Osteocyte (in vitro differentiated cells): Measurements from ENCODE around the gene CD36. TPM values are rescaled to one million over a fixed set of nuclear protein-coding genes. Genes with fewer than 3 reads are reported as not detected.

ENCODE experiments used
- DNase-seq: peaks from one replicate; pipeline ENCODE4 v3.0.0; 2021; ENCODE audit warnings: mixed read lengths; ENCODE audit not compliant: unreplicated experiment; ENCODE audit errors: extremely low spot score
- H3K27ac Mint-ChIP-seq: one replicate; pipeline ENCODE4 v1.8.0; 2021; ENCODE audit warnings: mild to moderate bottlenecking, mixed read lengths; ENCODE audit not compliant: unreplicated experiment
- H3K27me3 Mint-ChIP-seq: one replicate; pipeline ENCODE4 v1.8.0; 2021; ENCODE audit warnings: mixed read lengths; ENCODE audit not compliant: unreplicated experiment
- H3K36me3 Mint-ChIP-seq: one replicate; pipeline ENCODE4 v1.8.0; 2021; ENCODE audit warnings: mixed read lengths; ENCODE audit not compliant: unreplicated experiment
- H3K4me1 Mint-ChIP-seq: one replicate; pipeline ENCODE4 v1.8.0; 2021; ENCODE audit warnings: mixed read lengths; ENCODE audit not compliant: unreplicated experiment
- H3K4me3 Mint-ChIP-seq: one replicate; pipeline ENCODE4 v1.8.0; 2021; ENCODE audit warnings: mild to moderate bottlenecking, moderate library complexity, mixed read lengths; ENCODE audit not compliant: unreplicated experiment
- H3K9me3 Mint-ChIP-seq: one replicate; pipeline ENCODE4 v1.8.0; 2021; ENCODE audit warnings: mixed read lengths; ENCODE audit not compliant: unreplicated experiment
- CTCF ChIP-seq: fragments of 200-600 bp; sonication (generic); IDR thresholded peaks from 2 replicates; pipeline ENCODE4 v1.5.0; 2021; ENCODE audit warnings: antibody characterized with exemption, mild to moderate bottlenecking, moderate library complexity
- long read RNA-seq: library from polyadenylated mRNA; unstranded; transcript quantifications from one replicate; pipeline ENCODE4 v2.0.0, GENCODE V29; 2021
- total RNA-seq: library from RNA; stranded (reverse); gene quantifications from 2 replicates; pipeline ENCODE4 v1.2.1, GENCODE V29; 2021

The CD36 gene
- total RNA-seq: 0.08 and 0.86 TPM in 2 replicates
- long read RNA-seq, partial matches to known transcripts: 0 of 1 reads
- long read RNA-seq, other reads (novel, unspliced or antisense): 1 of 1 reads

GRCh38 chr7:80637911-80638765 is at the start of gene CD36:
CD36 (plus strand) TSS chr7:80638642; CDS start chr7:80646741, 8,099 bp downstream.
- Mint-ChIP-seq H3K4me3 (no peak within 1 kb of the TSS), H3K4me1 (peaks cover 33% of the 10 kb centered on the region), H3K27ac (no peak within 1 kb of the TSS), H3K27me3 (no peaks in the 10 kb centered on the region), H3K36me3 (no peaks in the 10 kb centered on the region), H3K9me3 (no peaks in the 10 kb centered on the region)
- DNase-seq: no peak
- TF ChIP-seq CTCF: no peak

- TF ChIP-seq CTCF: no peak
- no peak overlapping the region for H3K4me3 Mint-ChIP-seq
- H3K4me1 Mint-ChIP-seq: peaks cover 8% of the 10 kb centered on the region
- H3K27me3 Mint-ChIP-seq: no peaks in the 10 kb centered on the region
- no peak overlapping the region for H3K27ac Mint-ChIP-seq
- DNase-seq: no peak
- H3K36me3 Mint-ChIP-seq: no peaks in the 10 kb centered on the region
- H3K9me3 Mint-ChIP-seq: no peaks in the 10 kb centered on the region
These were observed 48.8 kb upstream of the CD36 start for GRCh38 chr7:80589631-80590030.

- no peak overlapping the region for H3K4me3 Mint-ChIP-seq
- no peak overlapping the region for H3K27ac Mint-ChIP-seq
- peaks cover 11% of the 10 kb centered on the region for H3K4me1 Mint-ChIP-seq
- no peaks in the 10 kb centered on the region for H3K36me3 Mint-ChIP-seq
- TF ChIP-seq CTCF: no peak
- H3K27me3 Mint-ChIP-seq: no peaks in the 10 kb centered on the region
- no peak for DNase-seq
- H3K9me3 Mint-ChIP-seq: no peaks in the 10 kb centered on the region
These were observed 46.8 kb upstream of the CD36 start for GRCh38 chr7:80591654-80592053.

- Mint-ChIP-seq H3K27ac (peak overlapping the region; percentile 60), H3K36me3 (no peaks in the 10 kb centered on the region), H3K4me1 (peaks cover 18% of the 10 kb centered on the region), H3K4me3 (no peak overlapping the region), H3K9me3 (no peaks in the 10 kb centered on the region), H3K27me3 (no peaks in the 10 kb centered on the region)
- no peak for DNase-seq
- no peak for TF ChIP-seq CTCF
These were observed 44.4 kb upstream of the CD36 start for GRCh38 chr7:80593869-80594586.

GRCh38 chr7:80596933-80597517 is 41.4 kb upstream of the CD36 start:
- H3K9me3 Mint-ChIP-seq: no peaks in the 10 kb centered on the region
- DNase-seq: no peak
- no peak overlapping the region for H3K4me3 Mint-ChIP-seq
- H3K27ac Mint-ChIP-seq: no peak overlapping the region
- no peaks in the 10 kb centered on the region for H3K36me3 Mint-ChIP-seq
- peaks cover 18% of the 10 kb centered on the region for H3K4me1 Mint-ChIP-seq
- H3K27me3 Mint-ChIP-seq: no peaks in the 10 kb centered on the region
- TF ChIP-seq CTCF: no peak
